Astrocyte of the spinal cord (primary cell): ENCODE data around the gene DNAH8.

Experiments used
- DNase-seq: peaks from one replicate; pipeline ENCODE4 v3.0.0; 2011; ENCODE audit warnings: low read depth, low spot score
- H3K4me3 ChIP-seq: 2 replicates; pipeline ENCODE4 v1.5.1; 2011; ENCODE audit warnings: low read depth, mild to moderate bottlenecking, low read length, moderate library complexity
- in situ Hi-C: cut with HindIII; loops from 2 replicates; pipeline ENCODE4 v1.10.0; 2017; ENCODE audit warnings: low sequenced_read_pairs
- TF ChIP-seq, protein P1 (sequence below): IDR thresholded peaks from 2 replicates; pipeline ENCODE4 v1.5.1; 2012; ENCODE audit warnings: low read depth, mild to moderate bottlenecking, low read length, inconsistent platforms

Gene DNAH8

DNA sequence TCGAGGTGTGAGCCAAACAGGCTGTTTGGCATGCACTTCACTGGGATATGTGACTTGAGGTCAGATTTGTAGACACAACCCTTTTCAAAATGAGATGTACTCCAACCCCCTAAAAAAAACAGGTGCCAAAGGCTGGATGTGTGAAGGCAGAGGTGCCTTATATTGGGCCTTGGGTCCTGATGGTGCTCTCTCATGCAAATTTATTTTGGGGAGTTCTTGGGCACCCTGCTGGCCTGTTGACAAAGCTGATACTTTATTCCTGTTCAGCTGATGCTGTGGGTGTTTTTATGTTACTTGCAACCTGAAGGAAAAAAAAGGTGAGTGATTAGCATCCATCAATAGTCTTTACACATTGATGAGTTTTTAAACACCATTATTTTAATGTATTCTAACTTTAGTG is 121.5 kb downstream of the DNAH8 start:
- in situ Hi-C loops: no loop called here
- no peak overlapping the region for H3K4me3 ChIP-seq
- TF ChIP-seq, protein P1, sequence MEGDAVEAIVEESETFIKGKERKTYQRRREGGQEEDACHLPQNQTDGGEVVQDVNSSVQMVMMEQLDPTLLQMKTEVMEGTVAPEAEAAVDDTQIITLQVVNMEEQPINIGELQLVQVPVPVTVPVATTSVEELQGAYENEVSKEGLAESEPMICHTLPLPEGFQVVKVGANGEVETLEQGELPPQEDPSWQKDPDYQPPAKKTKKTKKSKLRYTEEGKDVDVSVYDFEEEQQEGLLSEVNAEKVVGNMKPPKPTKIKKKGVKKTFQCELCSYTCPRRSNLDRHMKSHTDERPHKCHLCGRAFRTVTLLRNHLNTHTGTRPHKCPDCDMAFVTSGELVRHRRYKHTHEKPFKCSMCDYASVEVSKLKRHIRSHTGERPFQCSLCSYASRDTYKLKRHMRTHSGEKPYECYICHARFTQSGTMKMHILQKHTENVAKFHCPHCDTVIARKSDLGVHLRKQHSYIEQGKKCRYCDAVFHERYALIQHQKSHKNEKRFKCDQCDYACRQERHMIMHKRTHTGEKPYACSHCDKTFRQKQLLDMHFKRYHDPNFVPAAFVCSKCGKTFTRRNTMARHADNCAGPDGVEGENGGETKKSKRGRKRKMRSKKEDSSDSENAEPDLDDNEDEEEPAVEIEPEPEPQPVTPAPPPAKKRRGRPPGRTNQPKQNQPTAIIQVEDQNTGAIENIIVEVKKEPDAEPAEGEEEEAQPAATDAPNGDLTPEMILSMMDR: no peak
- no peak for DNase-seq

DNA sequence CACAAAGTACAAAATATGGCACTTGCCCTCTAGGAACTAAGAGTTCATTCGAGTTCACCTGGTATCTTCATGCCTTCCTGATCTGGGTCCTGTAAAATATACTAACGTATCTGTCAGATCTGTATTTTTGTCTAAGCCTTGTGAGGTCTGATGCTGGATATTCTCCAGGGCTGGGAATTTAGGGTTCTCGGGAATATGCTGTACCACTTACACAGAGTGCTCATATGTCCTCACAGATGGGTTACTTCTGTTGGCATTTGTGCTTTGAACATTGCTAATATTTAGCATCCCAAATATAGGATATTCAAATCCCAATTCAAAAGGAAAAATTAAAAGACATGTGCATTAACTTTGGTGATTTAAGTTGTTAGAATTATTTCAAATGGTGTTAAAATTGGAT is 122.0 kb downstream of the DNAH8 start:
- in situ Hi-C loops: no loop called here
- H3K4me3 ChIP-seq: no peak overlapping the region
- TF ChIP-seq, protein P1: no peak
- DNase-seq: no peak

DNA sequence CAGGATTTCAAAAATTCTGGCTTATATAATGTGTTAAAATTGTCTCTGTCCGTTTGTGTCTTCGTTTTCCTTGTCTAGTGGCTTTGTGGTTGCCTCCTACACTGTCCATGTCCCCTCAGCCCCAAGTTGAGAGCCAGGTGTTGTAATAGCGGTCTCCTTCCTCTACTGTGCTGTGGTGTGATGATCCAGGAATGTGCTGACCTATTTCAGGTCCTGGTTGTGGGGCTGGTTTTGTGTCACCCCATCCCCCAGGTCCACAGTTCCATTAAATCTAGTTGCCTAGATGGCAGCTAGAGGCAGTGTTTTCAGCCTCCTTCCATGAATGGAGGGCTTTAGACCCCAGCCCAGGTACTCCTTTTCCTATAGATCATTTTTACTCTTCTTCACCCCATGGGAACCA is 128.7 kb downstream of the DNAH8 start:
- in situ Hi-C loops: no loop called here
- no peak for DNase-seq
- no peak overlapping the region for H3K4me3 ChIP-seq
- TF ChIP-seq, protein P1: no peak

DNA sequence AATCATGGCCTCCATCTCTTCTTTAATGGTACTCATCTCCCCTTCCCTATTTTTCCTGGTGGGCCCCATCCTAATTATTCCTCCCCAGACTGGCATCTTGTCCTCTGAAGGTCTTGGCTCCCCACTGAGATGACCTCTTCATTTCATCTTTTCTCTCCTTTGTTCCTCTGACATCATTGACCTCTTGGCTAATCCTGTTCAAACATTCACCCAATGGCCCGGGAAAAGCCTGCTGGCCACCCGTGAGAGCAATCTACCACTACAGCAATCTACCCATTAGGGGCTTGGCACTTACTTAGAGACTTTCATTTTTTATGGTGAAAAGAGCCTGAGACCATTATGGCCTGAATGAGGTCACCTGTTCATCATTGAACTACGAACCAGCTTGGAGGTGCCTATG is 130.8 kb downstream of the DNAH8 start:
- no peak overlapping the region for H3K4me3 ChIP-seq
- no peak for DNase-seq
- TF ChIP-seq, protein P1: no peak
- in situ Hi-C loops: no loop called here

DNA sequence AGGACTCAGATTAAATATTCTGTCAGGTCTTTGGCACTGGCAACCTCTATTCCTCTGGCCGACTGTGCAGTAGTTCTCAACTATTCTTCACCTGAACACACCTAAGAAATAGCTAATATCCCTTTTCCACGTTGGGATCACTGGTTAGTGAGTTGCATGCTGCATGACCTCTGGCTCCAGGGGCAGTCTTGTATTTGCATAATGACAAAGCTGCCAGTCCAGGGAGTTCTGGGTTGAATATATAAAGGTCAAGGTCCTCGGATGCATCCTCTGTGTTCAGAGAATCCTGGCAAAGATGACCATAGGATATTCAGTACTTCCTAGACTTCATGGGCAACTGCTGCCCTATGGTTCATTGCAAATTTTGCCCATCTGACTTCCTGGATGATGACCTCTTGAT is 131.2 kb downstream of the DNAH8 start:
- TF ChIP-seq, protein P1: no peak
- no peak for DNase-seq
- H3K4me3 ChIP-seq: no peak overlapping the region
- in situ Hi-C loops: no loop called here

DNA sequence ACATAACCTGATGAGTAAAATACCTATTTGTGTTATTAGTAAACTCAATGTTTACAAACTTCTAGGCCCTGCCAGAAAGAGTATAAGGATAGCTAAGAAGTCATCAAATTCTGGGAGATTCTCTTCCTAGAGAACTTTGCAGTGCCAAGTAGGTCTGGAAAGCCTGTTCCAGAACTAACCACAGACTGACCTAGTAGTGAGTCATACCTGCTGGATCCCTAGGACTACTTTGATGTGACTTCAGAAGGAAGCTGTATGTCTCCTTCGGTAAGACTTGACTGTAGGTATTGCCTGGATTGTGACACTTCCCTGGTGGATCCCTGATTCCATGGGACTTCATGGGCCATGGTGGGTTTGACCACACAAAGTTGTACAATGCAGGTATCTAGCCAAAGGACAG is 131.7 kb downstream of the DNAH8 start:
- in situ Hi-C loops: no loop called here
- TF ChIP-seq, protein P1: no peak
- no peak overlapping the region for H3K4me3 ChIP-seq
- DNase-seq: peak; percentile 38

DNA sequence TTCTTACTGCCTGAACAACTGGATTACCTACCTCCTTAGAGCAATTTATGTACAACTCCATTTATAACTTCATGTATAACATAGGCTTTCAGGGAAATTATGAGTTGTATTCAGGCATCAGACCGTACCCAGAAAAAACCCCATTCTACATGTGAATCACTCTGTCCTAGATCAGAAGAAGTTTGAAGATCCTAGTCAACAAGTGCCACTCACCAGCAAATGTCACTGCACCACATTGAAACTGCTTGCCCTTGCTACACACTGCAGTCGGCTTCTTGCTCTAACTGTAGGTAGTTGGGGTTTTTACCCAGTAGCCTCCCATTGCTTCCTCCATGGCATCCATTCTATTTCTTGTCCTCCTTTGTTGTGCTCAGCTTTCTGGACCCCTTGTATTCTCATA is 132.4 kb downstream of the DNAH8 start:
- DNase-seq: no peak
- H3K4me3 ChIP-seq: no peak overlapping the region
- TF ChIP-seq, protein P1: no peak
- in situ Hi-C loops: no loop called here
